Cardiac septum (tissue), 1 donor: ENCODE data around the gene ZNRF4. TPM values are rescaled to one million over a fixed set of nuclear protein-coding genes. Genes with fewer than 3 reads are reported as not detected.
"Not testable (repeated sequence)": the region's sequence is repeated elsewhere in the genome, so short reads cannot be mapped to it uniquely, and the experiment has no call there.

Source experiments
- DNase-seq: peaks from one replicate; pipeline ENCODE4 v3.0.0-alpha.2; 2020; ENCODE audit warnings: low spot score
- intact Hi-C: fragments of 100-400 bp; cut with DNase I; formaldehyde crosslinking; loops from one replicate; pipeline ENCODE4 v1.14.0; 2022
- total RNA-seq: library from RNA; stranded (reverse); fragmentation: NEBNext Ultra II Directional; extraction: Animal tissue kit (Norgen Biotek cat#: 25700); gene quantifications from one replicate; pipeline ENCODE4 v1.2.1, GENCODE V29; 2021
- donor health status: DM: no; HTN: no; CAD: no.

The ZNRF4 gene
- total RNA-seq, 1 donor from 2014 or later = not detected

DNA sequence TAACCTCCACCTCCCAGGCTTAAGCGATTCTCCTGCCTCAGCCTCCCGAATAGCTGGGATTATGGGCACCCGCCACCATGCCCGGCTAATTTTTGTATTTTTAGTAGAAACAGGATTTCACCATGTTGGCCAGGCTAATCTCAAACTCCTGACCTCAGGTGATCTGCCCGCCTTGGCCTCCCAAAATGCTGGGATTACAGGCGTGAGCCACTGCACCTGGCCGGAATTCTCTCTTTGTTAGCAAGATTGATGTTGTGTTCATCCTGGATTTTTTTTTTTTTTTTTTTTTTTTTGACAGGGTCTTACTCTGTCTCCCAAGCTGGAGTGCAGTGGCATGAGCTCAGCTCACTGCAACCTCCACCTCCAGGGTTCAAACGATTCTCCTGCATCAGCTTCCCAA is 16.5 kb upstream of the ZNRF4 start:
- intact Hi-C loops = not testable (repeated sequence)

DNA sequence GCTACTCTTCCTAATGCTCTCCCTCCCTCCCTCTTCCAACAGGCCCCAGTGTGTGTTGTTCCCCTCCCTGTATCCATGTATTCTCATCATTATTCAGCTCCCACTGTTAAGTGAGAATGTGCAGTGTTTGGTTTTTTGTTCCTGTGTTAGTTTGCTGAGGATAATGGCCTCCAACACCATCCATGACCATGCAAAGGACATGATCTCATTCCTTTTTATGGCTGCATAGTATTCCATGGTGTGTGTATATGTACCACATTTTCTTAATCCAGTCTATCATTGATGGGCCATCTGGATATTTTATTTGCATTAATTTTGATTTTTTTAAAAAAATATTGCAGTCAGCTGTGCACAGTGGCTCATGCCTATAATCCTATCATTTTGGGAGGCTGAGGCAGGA is 15.8 kb upstream of the ZNRF4 start:
- intact Hi-C loops = no loop called here
- no peak for DNase-seq

More for the DNA sequence above, 16.5 kb upstream of the ZNRF4 start:
- DNase-seq = not testable (repeated sequence)

DNA sequence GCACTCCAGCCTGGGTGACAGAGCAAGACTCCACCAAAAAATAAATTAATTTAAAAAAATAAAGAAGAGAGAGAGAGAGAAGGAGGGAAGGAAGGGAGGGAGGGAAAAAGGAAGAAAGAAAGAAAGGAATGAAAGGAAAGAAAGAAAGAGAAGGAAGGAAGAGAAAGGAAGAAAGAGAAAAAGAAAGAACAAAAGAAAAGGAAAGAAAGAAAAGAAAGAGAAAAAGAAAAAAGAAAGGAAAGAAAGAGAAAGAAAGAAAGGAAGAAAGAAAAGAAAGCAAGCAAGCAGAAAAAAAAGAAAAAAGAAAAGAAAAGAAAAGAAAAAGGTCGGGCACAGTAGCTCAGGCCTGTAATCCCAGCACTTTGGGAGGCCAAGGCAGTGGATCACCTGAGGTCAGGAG is 14.9 kb upstream of the ZNRF4 start:
- DNase-seq = no peak
- intact Hi-C loops = no loop called here

DNA sequence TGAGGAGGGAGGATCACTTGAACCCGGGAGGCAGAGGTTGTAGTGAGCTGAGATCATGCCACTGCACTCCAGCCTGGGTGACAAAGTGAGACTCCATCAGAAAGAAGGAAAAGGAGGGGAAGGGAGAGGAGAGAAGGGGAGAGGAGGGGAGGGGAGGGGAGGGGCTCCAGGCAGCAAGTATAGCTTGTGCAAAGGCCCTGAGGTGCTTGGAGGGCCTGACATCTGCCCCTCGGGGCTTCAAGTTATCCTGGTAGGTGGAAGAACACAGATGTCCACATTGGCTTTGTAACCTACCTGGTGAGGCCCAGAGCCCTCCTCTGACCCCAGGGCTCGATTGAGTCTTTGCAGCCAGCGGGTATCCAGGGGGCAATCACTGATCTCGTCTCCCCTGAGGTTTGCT is 11.5 kb upstream of the ZNRF4 start:
- DNase-seq = no peak
- intact Hi-C loops = no loop called here

DNA sequence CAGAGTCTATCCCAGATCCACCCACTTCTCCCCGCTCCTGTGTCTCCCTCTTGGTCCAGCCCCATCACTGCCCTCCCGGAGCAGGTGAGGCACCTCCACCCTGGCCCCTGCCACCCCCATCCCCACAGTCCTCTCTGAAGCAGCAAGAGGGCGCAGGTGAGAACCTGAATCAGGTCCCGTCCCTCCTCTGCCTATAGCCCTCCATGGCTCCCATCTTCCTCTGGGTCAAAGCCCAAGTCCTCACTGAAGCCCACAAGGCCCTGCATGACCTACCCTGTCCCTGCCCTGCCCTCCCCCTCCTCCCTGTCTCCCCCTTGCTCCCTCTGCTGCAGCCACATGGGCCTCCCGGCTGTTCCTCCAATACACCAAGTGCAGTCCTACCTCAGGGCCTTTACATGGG is 10.8 kb upstream of the ZNRF4 start:
- DNase-seq = no peak
- intact Hi-C loops = no loop called here

DNA sequence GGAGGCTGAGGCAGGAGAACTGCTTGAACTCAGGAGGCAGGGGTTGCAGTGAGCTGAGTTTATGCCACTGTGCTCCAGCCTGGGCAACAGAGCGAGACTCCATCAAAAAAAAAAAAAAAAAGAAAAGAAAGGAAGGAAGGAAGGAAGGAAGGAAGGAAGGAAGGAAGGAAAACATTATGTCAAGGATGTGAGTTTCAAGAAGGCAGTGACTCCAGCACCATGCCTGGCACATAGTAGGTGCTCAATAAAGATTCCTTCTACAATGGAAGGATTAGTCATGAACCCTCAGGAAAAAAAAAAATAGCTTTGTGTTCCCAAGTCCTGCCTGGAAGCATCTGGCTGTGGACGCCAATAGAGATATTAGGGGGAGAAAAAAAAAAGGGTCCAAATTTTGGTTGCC is 10.1 kb upstream of the ZNRF4 start:
- intact Hi-C loops = no loop called here
- no peak for DNase-seq

DNA sequence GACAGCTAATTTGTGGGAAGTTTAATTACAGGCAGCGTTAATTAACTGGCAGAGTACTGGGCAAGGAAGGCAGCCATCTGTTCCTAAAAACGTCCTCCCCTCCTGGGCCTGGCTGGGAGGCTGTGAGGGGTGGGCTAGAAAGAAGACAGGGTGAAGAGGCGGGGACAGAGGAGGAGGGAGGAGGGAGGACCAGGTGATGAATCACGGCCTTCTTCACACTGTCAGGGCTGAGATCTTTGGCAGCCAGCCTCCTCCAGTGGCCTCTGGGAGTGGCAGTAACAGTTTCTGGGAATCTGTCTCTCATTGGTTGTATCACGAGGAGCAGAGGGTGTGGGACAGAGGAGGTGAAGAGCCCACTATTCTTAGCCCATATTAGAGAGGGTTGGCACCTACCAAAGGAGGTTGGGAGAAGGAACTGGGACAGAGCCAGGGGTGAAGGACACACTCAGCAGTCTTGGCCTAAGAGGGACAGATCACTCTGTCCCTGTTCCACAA is 9.6 kb upstream of the ZNRF4 start:
- no peak for DNase-seq
- intact Hi-C loops = no loop called here

DNA sequence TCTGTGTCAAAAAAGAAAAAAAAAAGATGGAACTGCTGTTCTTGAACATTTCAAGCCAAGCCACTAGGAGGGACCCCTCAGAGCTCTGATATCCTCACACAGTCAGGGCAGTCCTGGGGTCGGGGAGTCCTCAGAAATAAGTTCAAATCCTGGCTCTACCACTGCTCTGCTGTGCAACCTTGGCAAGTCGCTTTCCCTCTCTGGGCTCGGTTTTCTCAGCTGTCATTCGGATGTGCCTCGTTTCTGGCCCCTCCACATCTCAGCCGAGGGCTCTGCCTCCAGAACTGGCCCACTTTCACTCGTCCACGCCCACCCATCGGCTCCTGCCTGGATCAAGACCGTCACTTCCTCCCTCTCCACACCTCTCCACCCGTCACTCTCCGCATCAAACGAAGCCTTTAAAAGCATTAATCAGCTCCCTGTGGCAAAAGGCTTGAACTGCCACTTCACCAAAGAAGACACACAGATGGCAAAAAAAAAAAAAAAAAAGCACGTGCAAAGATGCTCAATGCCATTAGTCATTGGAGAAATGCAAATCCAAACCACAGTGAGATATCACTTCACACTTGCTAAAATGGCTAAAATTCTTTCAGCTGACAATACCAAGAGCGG is 7.4 kb upstream of the ZNRF4 start:
- intact Hi-C loops = no loop called here

DNA sequence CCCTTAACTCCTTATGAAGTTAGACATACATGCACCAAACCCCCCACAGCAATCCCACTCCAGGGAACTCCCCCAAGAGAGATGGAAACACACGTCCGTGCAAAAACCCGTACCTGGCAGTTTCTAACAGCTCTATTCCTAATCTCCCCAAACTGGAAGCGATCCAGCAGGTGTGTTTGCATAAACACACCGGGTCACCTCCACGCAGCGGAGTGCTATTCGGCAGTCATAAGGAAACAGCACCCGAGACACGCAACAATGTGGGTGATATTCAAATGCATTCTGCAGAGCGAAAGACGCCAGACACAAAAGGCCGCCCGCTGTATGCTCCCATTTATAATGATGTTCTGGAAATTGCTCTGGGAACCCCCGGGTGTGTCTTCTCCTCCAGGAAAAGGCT is 6.8 kb upstream of the ZNRF4 start:
- no peak for DNase-seq
- intact Hi-C loops = no loop called here

More for the DNA sequence above, 7.4 kb upstream of the ZNRF4 start:
- DNase-seq = no peak

DNA sequence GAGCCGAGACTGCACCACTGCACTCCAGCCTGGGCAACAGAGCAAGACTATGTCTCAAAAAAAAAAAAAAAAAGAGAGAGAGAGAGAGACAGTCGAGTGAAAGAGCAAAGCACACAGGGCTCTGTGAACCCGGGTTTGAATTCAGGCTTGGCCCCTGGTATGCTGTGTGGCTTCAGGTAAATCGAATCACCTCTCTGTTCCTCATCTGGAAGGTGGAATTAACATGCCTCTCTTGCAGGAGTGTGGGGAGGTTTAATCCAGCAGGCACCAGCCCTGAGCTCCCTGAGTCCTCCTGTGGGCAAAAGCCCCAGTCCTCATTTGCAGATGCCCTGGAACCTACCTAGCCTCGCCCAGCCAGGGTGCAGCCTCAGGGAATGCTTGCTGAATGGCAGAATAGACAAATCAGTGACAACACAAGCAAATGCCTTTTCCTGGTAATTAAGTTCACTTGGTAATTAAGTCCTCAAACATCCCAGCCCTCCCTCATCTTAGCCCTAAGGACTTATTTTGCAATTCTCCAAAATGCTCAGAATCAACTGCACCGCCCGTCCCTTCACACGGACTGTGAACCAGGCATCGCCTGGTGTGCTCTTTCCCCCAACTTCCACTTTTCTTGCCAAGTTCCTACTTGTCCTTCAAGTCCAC is 4.6 kb upstream of the ZNRF4 start:
- intact Hi-C loops = no loop called here
- no peak for DNase-seq

DNA sequence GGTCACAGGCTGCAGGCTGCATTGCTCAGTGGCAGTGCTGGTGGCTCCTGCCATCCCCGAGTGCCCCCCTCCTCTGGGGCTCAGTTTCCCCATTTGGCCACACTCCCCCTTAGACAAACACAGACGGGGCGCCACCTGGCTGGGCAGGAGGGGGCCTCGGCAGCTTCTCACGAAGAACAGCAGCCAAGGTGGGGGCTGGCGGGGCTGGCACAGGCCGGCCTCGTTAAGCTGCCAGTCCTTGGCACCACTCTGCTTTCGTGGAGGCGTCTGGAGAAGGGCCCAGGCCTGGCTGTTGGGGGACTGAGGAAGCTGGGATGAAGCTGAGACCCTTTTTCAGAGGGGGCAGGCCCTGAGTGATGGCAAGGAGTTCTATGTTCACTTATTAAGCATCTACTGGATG is 3.7 kb upstream of the ZNRF4 start:
- DNase-seq = no peak
- intact Hi-C loops = no loop called here

DNA sequence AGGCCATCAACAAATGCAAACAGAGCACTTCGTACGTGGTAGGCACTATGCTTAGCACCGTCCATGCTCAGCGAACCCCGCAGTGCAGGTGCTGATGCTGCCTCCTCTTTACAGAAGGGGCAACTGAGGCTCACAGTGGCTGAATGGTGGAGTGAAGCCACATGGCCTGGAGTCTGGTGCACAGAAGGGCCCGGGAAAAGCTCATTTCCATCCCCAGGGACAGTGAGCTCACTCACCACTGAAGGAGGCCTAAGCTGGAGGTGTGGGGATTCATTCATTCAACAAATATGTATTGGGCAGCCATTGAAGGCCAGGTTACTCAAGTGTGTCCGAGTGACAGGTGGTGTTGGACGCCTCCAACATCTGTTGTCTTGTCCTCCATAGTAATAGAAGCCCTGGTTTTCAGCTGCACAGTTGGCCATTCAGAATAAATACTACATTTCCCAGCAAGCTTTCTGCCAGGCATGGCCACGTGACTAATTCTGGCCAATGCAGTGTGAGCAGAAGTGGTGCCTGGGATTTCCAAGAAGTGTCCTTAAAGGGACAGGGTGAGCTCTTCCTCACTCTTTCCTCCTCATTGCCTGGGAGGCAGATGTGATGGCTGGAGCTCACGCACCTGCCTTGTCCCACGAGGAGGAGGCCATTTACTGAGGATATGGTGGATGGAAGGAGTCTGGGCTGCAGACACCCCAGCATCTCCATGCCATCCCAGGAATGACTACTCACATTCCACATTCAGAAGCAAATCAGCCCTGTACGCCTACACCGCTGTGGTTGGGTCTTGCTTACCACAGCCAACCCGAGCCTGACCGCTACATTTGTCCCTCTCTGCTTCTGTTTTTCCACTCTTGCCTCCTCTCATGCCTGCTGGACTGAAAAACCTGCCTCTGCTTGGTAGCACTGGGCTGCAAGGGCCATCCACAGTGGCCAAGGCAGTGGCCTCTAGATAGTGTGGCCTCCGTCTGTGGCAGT is 2.3 kb upstream of the ZNRF4 start:
- intact Hi-C loops = no loop called here
- DNase-seq = no peak

DNA sequence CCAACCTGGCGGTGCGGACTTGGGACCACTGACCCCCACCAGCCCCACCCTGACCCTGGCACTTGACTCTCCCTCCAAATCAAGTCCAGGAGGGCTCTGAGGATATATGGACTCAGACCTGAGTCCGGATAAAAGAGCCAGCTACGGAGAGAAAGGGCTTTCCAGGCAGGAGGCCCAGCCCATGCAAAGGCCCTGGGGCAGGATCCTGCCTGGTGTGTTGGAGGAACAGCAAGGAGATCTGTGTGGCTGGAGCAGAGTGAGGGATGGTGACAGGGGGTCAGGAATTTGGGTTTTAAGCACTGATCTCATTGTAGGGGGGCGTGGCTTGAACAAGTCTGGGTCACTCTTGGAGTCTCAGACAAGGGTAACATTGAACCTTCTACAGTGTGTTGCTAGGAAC is 474 bp upstream of the ZNRF4 start:
- intact Hi-C loops = no loop called here
- DNase-seq = no peak

DNA sequence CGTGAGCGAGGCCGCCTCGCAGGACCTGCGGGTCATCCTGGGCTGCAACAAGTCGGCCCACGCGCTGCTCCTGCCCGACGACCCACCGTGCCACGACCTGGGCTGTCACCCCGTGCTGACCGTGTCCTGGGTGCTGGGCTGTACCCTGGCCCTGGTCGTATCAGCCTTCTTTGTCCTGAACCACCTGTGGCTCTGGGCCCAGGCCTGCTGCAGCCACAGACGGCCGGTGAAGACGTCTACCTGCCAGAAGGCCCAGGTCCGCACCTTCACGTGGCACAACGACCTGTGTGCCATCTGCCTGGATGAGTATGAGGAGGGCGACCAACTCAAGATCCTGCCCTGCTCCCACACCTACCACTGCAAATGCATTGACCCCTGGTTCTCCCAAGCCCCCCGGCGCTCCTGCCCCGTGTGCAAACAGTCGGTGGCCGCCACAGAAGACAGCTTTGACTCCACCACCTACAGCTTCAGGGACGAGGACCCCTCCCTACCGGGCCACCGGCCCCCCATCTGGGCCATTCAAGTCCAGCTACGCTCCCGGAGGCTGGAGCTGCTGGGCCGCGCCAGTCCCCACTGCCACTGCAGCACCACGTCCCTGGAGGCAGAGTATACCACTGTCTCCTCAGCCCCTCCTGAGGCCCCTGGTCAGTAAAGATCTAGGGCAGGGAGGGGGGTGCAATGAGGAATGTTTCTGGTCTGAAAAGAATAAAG is 1.1 kb downstream of the ZNRF4 start:
- no peak for DNase-seq
- intact Hi-C loops = no loop called here

DNA sequence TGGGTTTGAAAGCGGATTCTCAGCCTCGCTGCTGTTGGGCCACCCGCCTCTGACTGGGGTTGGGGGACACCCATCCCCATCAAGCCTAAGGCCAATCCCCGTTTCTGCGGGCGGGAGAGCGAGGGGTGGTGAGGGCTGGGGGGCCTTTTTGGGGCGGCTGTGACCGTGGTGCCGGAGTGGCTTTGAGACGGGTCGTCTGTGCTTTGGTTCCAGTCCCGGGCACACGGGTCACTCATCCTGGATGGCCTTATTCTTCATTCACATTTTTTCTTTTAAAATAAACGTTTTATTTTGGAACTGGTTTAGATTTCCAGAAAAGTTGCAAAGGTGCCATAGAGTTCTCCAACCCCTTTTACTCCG is 1.6 kb downstream of the ZNRF4 start:
- intact Hi-C loops = no loop called here
- DNase-seq = no peak

DNA sequence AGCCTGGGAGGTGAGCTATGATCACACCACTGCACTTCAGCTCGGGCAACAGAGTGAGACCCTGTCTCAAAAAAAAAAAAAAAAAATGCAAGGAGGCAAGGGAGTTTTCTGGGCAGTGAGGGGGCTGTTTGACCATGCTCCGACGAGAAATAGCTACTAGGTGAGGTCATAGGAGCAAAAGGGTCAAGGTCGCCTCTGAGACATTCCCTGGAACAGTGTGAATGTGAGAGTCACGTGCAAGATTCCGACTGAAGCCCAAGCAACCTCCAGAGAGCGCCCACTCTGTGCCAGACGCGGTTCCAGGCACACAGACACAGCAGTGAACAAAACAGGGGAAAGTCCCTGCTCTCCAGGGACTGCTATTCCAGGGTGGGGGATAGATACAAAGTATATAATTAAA is 2.5 kb downstream of the ZNRF4 start:
- no peak for DNase-seq
- intact Hi-C loops = no loop called here

DNA sequence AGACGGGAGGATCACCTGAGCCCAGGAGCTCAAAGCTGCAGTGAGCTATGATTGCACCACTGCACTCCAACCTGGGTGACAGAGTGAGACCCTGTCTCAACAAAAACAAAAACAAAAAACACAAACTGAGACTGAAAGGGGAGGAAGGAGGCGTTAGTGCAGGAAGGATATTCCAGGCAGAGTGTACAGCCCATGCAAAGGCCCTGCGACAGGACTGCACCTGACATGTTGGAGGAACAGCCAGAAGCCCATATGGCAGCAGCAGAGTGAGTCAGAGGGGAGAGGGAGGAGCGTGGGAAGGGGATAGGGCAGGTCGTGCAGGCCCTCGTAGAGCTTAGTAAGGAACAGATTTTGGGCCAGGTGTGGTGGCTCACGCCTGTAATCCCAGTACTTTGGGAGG is 3.2 kb downstream of the ZNRF4 start:
- intact Hi-C loops = no loop called here
- no peak for DNase-seq

DNA sequence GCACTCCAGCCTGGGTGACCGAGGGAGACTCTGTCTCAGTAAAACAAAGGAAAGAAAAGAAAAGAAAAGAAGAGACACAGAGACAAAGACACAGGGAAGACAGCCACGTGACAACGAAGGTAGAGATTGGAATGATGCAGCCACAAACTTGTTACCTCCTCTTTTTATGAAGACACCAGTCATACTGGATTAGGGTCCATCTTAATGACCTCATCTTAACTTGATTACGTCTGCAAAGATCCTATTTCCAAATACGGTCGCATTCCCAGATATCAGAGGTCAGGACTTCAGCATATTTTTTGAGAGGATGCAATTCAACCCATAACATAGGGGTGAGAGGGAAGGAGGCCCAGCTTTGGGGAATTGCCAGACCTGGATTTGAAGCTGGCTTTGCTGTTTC is 4.1 kb downstream of the ZNRF4 start:
- intact Hi-C loops = no loop called here

DNA sequence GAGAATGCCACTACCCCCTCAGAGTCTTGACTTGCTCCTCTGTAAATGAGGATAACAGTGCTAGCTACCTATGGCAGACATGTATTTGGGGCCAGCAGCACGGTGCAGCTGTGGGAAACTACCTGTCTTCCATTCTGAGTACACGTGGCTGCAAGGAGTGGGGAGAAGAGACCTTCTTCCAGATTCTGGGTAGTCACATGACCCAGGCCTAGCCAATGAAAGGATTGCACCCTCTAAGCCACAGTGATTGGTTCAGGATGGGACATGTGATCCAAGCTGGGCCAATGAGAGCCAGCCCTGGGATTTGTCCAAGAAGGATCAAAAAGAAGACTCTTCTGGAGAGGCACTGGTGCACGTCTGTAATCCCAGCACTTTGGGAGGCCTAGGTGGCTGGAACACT is 5.5 kb downstream of the ZNRF4 start:
- intact Hi-C loops = no loop called here
- DNase-seq = no peak

More for the DNA sequence above, 4.1 kb downstream of the ZNRF4 start:
- no peak for DNase-seq

DNA sequence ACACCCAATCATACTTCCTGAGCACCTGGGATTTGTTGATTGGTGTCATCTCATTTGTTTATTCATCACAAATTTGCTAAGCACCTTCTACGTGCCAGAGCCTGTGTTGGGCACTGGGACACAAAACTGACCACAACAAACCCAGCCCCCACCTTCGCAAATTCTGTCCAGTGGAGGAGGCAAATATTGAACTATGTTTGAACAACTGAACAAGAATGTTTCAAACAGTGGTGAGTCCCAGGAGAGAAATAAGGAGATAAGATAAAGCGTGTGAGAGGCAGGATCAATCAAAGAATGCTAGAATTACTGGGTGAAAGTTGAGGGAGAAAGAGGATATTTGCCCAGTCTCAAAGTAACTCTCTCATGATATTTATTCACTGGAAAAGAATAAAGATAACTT is 8.7 kb downstream of the ZNRF4 start:
- DNase-seq = no peak
- intact Hi-C loops = no loop called here
